Stromal cell of bone marrow (primary cell): ENCODE data around the gene IMMP2L.
"Not testable (repeated sequence)": the region's sequence is repeated elsewhere in the genome, so short reads cannot be mapped to it uniquely, and the experiment has no call there.

Experiments used
- DNase-seq: peaks from one replicate; pipeline ENCODE4 v3.0.0-alpha.2; 2012; ENCODE audit warnings: low read depth

The IMMP2L gene

DNA sequence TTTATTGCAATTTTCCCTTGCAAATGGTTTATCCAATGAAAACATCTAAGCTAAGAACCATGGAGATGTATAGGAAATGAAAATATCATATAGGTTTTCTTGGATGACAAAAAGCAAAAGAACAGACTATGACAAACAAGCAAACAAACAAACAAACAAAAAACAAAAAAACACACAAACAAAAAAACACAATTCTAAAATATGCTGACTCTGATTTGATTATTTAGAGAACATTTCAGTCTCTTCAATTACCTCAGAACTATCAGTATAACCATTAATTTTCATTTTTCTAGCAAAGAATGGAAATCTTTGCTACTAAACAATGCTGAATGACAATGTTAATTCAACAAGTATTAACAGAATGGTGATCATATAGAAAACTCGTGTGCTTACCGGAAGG, 840.9 kb downstream of the IMMP2L start:
- no peak for DNase-seq

- no peak for DNase-seq
Observed at GRCh38 chr7:110720626-110721025, 841.7 kb downstream of the IMMP2L start.

DNA sequence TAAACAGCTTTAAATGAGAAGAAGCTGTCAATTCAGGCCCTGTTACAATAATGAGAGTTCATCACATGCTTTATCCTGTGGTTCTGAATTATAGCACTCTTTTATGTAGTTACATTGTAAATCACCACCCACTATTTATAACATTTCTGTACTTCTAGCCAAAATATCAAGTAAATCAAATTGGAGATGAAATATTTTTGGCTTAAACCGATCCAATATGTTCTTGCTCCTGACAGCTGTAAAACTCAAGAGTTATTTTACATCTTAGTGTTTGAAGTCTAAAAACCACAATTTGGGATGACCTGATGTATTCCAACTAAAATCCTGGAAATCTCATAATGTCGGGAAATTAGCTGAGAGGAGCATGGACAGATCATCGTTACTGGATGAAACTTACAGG, 842.6 kb downstream of the IMMP2L start:
- DNase-seq: no peak

- no peak for DNase-seq
Observed at GRCh38 chr7:110718503-110719205, 843.6 kb downstream of the IMMP2L start.

- no peak for DNase-seq
Observed at GRCh38 chr7:110704225-110704624, 858.1 kb downstream of the IMMP2L start.

GRCh38 chr7:110698576-110698975, 863.7 kb downstream of the IMMP2L start:
- no peak for DNase-seq

- no peak for DNase-seq
Observed at GRCh38 chr7:110693344-110693743, 868.9 kb downstream of the IMMP2L start.

GRCh38 chr7:110688908-110689307, 873.4 kb downstream of the IMMP2L start:
- DNase-seq: no peak

GRCh38 chr7:110685899-110686298, 876.4 kb downstream of the IMMP2L start:
- no peak for DNase-seq

DNA sequence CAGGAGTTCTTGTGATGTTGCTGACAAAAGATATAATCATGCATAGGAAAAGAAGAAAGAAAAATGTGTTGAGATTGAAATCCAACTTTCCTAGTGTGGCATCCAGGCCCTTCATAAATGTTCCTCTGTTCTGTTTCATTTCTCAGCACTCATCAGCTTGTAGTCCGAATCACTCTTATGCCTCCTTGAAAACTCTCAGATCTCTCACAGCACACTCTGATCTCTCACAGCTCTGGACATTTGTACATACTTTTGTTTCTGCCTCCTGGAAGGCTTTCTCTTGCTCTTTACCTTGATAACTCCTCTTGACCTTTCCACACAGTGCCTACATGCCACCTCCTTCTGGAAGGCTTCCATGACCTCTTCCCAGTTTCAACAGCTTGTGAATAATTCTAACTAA, 880.4 kb downstream of the IMMP2L start:
- no peak for DNase-seq

GRCh38 chr7:110677405-110677804, 884.9 kb downstream of the IMMP2L start:
- no peak for DNase-seq

- no peak for DNase-seq
Observed at GRCh38 chr7:110676785-110677184, 885.5 kb downstream of the IMMP2L start.

DNA sequence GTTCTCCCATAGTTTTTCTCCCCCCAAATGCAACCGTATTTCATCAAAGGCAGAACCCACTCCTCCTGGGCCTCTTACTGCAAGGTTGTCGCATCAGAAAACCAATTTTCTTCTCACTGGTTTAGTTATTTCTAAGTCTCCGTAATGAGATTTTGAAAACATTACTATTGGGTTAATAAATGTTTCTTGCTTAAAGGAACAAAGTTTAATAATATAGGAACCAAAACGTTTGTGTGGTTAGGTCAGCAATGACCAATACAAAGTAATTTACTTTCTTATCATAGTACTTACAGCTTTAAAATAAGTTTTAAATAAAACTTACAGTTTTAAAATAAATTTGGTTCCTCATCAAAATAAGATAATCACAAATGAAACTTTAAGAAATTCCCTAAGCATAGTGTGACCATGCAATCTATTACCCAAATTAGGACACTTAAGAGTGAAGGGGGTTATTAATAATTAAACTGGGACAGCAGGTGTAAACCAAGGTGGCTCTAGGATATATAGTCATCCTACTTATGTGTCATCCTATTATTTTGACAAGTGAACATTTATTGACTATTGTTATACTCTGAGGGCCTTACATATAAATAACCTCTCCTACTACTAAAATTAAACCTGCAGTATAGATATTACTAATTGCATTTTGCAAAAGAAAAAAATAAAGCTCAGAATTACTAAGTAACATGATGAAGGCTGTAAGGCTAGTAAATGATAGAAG, 886.7 kb downstream of the IMMP2L start:
- DNase-seq: no peak

- no peak for DNase-seq
Observed at GRCh38 chr7:110673148-110673547, 889.1 kb downstream of the IMMP2L start.

DNA sequence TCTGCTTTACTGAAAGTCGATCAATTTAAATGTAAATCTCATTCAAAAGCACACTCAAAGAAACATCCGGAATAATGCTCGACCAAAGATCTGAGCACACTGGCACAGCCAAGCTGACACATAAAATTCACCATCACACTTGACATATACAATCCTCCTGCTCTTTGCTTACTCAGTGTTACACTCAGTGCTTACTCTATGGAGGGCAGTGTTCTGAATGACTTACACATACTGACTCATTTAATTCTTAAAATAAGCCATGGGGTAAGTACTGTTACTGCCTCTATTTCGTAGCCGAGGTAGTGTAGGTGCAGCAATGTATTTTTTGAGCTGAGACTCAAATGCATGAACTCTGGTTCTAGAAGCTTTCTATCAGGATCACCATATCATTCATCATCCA, 892.9 kb downstream of the IMMP2L start:
- no peak for DNase-seq

GRCh38 chr7:110664803-110665202, 897.5 kb downstream of the IMMP2L start:
- no peak for DNase-seq

DNA sequence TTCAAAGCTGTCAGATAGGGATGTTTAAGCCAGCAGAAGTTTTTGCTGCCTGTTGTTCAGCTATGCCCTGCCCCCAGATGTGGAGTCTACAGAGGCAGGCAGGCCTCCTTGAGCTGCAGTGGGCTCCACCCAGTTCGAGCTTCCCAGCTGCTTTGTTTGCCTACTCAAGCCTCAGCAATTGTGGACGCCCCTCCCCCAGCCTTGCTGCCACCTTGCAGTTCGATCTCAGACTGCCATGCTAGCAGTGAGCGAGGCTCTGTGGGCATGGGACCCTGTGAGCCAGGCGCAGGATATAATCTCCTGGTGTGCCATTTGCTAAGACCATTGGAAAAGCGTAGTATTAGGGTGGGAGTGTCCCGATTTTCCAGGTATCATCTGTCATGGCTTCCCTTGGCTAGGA, 901.7 kb downstream of the IMMP2L start:
- DNase-seq: not testable (repeated sequence)

- DNase-seq: no peak
Observed at GRCh38 chr7:110650328-110650727, 912.0 kb downstream of the IMMP2L start.

- no peak for DNase-seq
Observed at GRCh38 chr7:110647266-110647665, 915.0 kb downstream of the IMMP2L start.

GRCh38 chr7:110646804-110647203, 915.5 kb downstream of the IMMP2L start:
- DNase-seq: no peak

- DNase-seq: no peak
Observed at GRCh38 chr7:110645616-110646015, 916.7 kb downstream of the IMMP2L start.

GRCh38 chr7:110645060-110645459, 917.2 kb downstream of the IMMP2L start:
- DNase-seq: no peak

DNA sequence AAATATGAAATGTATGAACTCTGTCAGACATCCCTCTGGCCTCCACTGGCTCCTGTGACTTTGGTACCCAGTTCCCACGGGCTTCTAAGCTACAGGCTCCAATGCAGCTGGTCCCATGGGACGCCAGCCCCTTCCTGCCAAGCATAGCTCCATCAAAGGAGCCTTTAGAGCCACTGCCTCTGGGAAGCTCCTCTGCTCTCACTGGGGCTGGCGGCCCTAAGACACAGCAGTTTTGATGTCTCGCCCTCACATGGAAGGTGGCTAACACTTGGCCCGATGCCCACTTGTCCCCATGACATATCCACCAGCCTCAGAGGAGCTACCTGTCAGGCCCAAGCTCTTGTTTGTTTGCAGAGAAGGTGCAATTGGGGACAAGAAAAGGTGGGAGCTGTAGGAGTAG, 925.0 kb downstream of the IMMP2L start:
- DNase-seq: no peak

- DNase-seq: no peak
Observed at GRCh38 chr7:110633313-110633712, 929.0 kb downstream of the IMMP2L start.
